Stomach (tissue), 9 donors: Measurements from ENCODE around the gene ATP6V0B. TPM values are rescaled to one million over a fixed set of nuclear protein-coding genes. Genes with fewer than 3 reads are reported as not detected.
A peak's percentile ranks its signal among the peaks of the same experiment; 100 is the strongest.

ENCODE experiments used
- DNase-seq, 2 donors: peaks; one replicate each; pipeline versions ENCODE4 v3.0.0 to v3.0.0-alpha.2; 2013 to 2019
- H3K27ac ChIP-seq, 5 donors: fragments of 200-600 bp in 4 of 5; sonication (generic) in 4 of 5; one replicate each; pipeline ENCODE4 v1.5.1; 2013 to 2019; ENCODE audit warnings: mild to moderate bottlenecking in 1 of 5, moderate library complexity in 1 of 5
- H3K27me3 ChIP-seq, 3 donors: fragments of 200-600 bp; sonication (generic); one replicate each; pipeline ENCODE4 v1.5.1; 2017 to 2019; ENCODE audit warnings: mixed run types in 1 of 3
- H3K36me3 ChIP-seq, 4 donors: fragments of 200-600 bp; sonication (generic); 1 replicate in 3 of 4; 2 replicates in 1 of 4; pipeline ENCODE4 v1.5.1; 2016 to 2019
- H3K4me1 ChIP-seq, 4 donors: fragments of 200-600 bp; sonication (generic); one replicate each; pipeline ENCODE4 v1.5.1; 2016 to 2019
- H3K4me3 ChIP-seq, 4 donors: fragments of 200-600 bp; sonication (generic) in 3 of 4; one replicate each; pipeline ENCODE4 v1.5.1; 2016 to 2019; ENCODE audit warnings: mild to moderate bottlenecking in 1 of 4
- H3K9me3 ChIP-seq, 4 donors: fragments of 200-600 bp; sonication (generic); one replicate each; pipeline ENCODE4 v1.5.1; 2016 to 2019
- EP300 ChIP-seq: sonication (generic); formaldehyde crosslinking; IDR thresholded peaks from one replicate; pipeline ENCODE4 v1.6.1; 2017; ENCODE audit warnings: antibody characterized with exemption
- POLR2A ChIP-seq, 4 donors: fragments of 450-650 bp; IDR thresholded peaks; one replicate each; pipeline ENCODE4 v1.6.1; 2016; ENCODE audit warnings: antibody characterized with exemption in 4 of 4, control low read depth in 2 of 4, mild to moderate bottlenecking in 1 of 4, moderate library complexity in 1 of 4
- POLR2AphosphoS5 ChIP-seq, 3 donors: sonication (generic); formaldehyde crosslinking; IDR thresholded peaks; one replicate each; pipeline ENCODE4 v1.6.1; 2016; ENCODE audit warnings: antibody characterized with exemption in 3 of 3
- whole genome bisulfite sequencing, 5 donors: extraction: QIAGEN DNeasy Blood & Tissue Kit in 3 of 5; methylation state at CpG; one replicate each; pipeline versions ENCODE4 v1.1.5 to v1.1.7; 2013 to 2018; 5-methylcytosine and 5-hydroxymethylcytosine counted together
- intact Hi-C: fragments of 100-400 bp; cut with DNase I; formaldehyde crosslinking; loops from one replicate; pipeline ENCODE4 v1.15.1; 2023; ENCODE audit warnings: low total_unique reads
- polyA plus RNA-seq, 3 donors: library from polyadenylated mRNA; stranded (reverse); fragments of 200-250 nt; gene quantifications; one replicate each; pipeline ENCODE4 v1.2.3, GENCODE V29; 2013
- total RNA-seq, 5 donors: library from RNA; depleted of rRNA; stranded (reverse); fragments of >200 nt; gene quantifications; one replicate each; pipeline versions ENCODE4 v1.1.0 to v1.2.3, GENCODE V29; 2014 to 2016
- TF ChIP-seq, protein P1 (sequence below), 7 experiments: fragments of 450-650 bp in 4 of 7; fragments of 200-600 bp in 3 of 7; sonication (generic) in 3 of 7; IDR thresholded peaks; one replicate each; pipeline ENCODE4 v1.5.1; 2016 to 2019; ENCODE audit warnings: antibody characterized with exemption in 7 of 7, control low read depth in 2 of 7, mild to moderate bottlenecking in 1 of 7
- donor health status: healthy with polysubstance abuse.
- donor health status: Bipolar disorder and iron deficiency.
- donor health status: healthy.

ATP6V0B gene
- total and polyA plus RNA-seq, 8 donors, result 32.1 to 188 (median 94.7) TPM

GRCh38 chr1:43995984-43996732, 21.4 kb downstream of the ATP6V0B start:
- 80 to 87% (median 83%) methylated on average over 16 to 21 of the region's 21 CpGs for WGBS, 5 donors
- H3K9me3 ChIP-seq, result no peaks in the 10 kb centered on the region
- peak in 1 of 2 donors; percentile 30 for DNase-seq
- H3K36me3 ChIP-seq, result peaks cover 0 to 17% (median 11%) of the 10 kb centered on the region in 4 donors
- TF ChIP-seq POLR2AphosphoS5 (IDR thresholded peaks at IDR 0.05), result no peak
- TF ChIP-seq POLR2A (IDR thresholded peaks at IDR 0.05), result no peak
- TF ChIP-seq, protein P1, sequence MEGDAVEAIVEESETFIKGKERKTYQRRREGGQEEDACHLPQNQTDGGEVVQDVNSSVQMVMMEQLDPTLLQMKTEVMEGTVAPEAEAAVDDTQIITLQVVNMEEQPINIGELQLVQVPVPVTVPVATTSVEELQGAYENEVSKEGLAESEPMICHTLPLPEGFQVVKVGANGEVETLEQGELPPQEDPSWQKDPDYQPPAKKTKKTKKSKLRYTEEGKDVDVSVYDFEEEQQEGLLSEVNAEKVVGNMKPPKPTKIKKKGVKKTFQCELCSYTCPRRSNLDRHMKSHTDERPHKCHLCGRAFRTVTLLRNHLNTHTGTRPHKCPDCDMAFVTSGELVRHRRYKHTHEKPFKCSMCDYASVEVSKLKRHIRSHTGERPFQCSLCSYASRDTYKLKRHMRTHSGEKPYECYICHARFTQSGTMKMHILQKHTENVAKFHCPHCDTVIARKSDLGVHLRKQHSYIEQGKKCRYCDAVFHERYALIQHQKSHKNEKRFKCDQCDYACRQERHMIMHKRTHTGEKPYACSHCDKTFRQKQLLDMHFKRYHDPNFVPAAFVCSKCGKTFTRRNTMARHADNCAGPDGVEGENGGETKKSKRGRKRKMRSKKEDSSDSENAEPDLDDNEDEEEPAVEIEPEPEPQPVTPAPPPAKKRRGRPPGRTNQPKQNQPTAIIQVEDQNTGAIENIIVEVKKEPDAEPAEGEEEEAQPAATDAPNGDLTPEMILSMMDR (IDR thresholded peaks at IDR 0.05), result no peak
- TF ChIP-seq EP300, result no peak
- peak overlapping the region in 1 of 5 donors; percentile 26 for H3K27ac ChIP-seq
- intact Hi-C loops, result no loop called here
- no peaks in the 10 kb centered on the region for H3K27me3 ChIP-seq
- no peak overlapping the region for H3K4me3 ChIP-seq
- peaks cover 7 to 44% (median 23%) of the 10 kb centered on the region in 4 donors for H3K4me1 ChIP-seq

DNA sequence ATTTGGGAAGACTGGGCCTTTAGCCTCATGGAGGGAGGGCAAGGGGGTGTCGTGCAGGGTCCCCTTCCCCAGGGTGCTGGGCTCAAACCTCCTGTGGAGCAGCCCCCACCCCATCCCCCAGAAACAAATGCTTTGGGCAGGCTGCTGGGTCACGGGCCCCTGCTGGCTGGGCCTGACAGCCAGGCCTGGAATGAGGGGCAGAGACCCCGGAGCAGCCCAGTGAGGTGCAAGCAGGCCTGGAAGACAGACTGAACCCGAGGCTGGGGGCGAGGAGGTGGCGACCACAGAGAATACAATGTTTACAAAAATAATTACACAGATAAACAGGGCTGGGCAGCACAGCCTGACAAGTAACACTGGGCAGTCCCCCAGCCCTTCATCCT, 22.0 kb downstream of the ATP6V0B start:
- H3K36me3 ChIP-seq, result peaks cover 0 to 18% (median 15%) of the 10 kb centered on the region in 4 donors
- TF ChIP-seq EP300, result no peak
- TF ChIP-seq, protein P1 (IDR thresholded peaks at IDR 0.05), result no peak
- TF ChIP-seq POLR2A (IDR thresholded peaks at IDR 0.05), result no peak
- TF ChIP-seq POLR2AphosphoS5 (IDR thresholded peaks at IDR 0.05), result no peak
- peaks cover 7 to 43% (median 22%) of the 10 kb centered on the region in 4 donors for H3K4me1 ChIP-seq
- no peaks in the 10 kb centered on the region for H3K27me3 ChIP-seq
- WGBS, 5 donors, result 60 to 79% (median 65%) methylated on average over 5 to 6 of the region's 6 CpGs
- peak overlapping the region in 1 of 5 donors; percentile 26 for H3K27ac ChIP-seq
- H3K9me3 ChIP-seq, result no peaks in the 10 kb centered on the region
- DNase-seq, result no peak
- intact Hi-C loops, result no loop called here
- no peak overlapping the region for H3K4me3 ChIP-seq

DNA sequence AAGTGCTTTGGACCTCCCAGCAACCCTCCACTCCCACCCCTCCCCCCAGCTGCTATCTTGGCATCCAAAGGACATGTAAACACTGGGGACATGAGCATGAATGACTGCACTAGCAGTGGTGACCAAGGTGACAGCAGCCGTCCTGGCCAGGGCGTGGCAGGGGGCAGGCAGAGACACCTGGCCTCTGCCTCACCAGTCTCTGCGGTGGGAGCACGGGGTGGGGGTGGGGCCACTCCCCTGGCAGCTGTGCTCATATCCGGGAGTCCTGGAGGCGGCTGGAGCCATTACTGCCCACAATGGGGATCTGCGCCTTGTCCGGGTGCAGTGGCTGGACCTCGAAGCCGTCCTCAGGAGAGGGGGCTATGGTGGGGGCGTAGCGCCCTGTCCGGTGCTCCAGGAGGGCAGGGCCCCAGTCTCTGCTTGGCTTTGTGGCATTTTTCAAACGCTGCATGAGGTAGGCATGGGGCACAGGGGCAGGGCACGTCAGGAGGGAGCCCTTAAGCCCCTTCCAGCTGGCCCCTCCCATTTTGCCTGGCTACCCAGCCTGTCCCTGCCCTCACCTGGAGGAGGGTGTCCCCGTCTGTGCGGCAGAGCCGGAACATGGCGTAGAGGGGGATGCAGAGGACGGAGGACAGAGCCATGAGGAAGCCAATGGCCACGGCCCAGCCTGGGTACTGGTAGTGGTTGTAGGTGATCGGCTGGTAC, 22.7 kb downstream of the ATP6V0B start:
- peak in 1 of 2 donors; percentile 86 for DNase-seq
- intact Hi-C loops, result no loop called here
- no peaks in the 10 kb centered on the region for H3K9me3 ChIP-seq
- H3K4me3 ChIP-seq, result no peak overlapping the region
- 41 to 95% (median 55%) methylated on average over 3 to 22 of the region's 22 CpGs for WGBS, 5 donors
- H3K27ac ChIP-seq, result peak overlapping the region in 4 of 5 donors; percentile 13 to 54 (median 16)
- H3K36me3 ChIP-seq, result peaks cover 0 to 24% (median 19%) of the 10 kb centered on the region in 4 donors
- H3K27me3 ChIP-seq, result no peaks in the 10 kb centered on the region
- H3K4me1 ChIP-seq, result peaks cover 1 to 36% (median 15%) of the 10 kb centered on the region in 4 donors
- no peak for TF ChIP-seq EP300
- TF ChIP-seq POLR2A (IDR thresholded peaks at IDR 0.05), result no peak
- no peak for TF ChIP-seq POLR2AphosphoS5 (IDR thresholded peaks at IDR 0.05)
- TF ChIP-seq, protein P1 (IDR thresholded peaks at IDR 0.05), result no peak

DNA sequence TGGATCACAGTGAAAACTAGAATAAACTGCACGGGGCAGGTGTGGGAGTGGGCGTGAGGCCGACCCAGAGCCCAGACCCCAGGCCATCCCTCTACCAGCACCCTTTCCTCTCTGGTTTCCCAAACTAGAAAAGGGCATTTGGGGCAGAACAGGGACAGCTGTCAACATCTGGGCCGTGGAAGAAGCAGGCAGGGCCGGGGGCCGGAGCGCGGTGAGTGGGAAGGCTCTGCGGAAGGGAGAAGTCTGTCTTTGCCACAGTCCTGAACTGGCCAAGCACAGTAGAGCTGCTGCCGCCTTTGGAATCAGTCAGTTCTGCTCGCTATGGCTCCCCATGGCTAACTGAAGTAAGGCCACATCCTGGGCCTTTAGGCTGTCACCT, 23.2 kb downstream of the ATP6V0B start:
- TF ChIP-seq, protein P1 (IDR thresholded peaks at IDR 0.05), result no peak
- TF ChIP-seq EP300 (no peak), POLR2AphosphoS5 (IDR thresholded peaks at IDR 0.05) (no peak), POLR2A (IDR thresholded peaks at IDR 0.05) (no peak)
- Histone ChIP-seq H3K27me3 (no peaks in the 10 kb centered on the region), H3K4me3 (no peak overlapping the region), H3K36me3 (peaks cover 0 to 30% (median 21%) of the 10 kb centered on the region in 4 donors), H3K4me1 (peaks cover 0 to 31% (median 12%) of the 10 kb centered on the region in 4 donors), H3K27ac (peak overlapping the region in 2 of 5 donors; percentile 15 to 54), H3K9me3 (no peaks in the 10 kb centered on the region)
- intact Hi-C loops, result no loop called here
- 67 to 81% (median 71%) methylated on average over 11 of the region's 11 CpGs for WGBS, 5 donors
- no peak for DNase-seq
